DOHH2 (cell line): ENCODE data around the gene NEAT1.

Experiments used
- CTCF ChIP-seq: fragments of 200-600 bp; sonication (generic); IDR thresholded peaks from one replicate; pipeline ENCODE4 v1.5.1; 2014; ENCODE audit warnings: antibody characterized with exemption, mild to moderate bottlenecking, low read depth, low read length; ENCODE audit not compliant: poor library complexity, severe bottlenecking
- EZH2phosphoT487 ChIP-seq: fragments of 200-600 bp; sonication (generic); IDR thresholded peaks from 2 replicates; pipeline ENCODE4 v1.6.1; 2017; ENCODE audit warnings: borderline replicate concordance, mild to moderate bottlenecking, antibody characterized with exemption, low read length, moderate library complexity, mixed read lengths

DNA sequence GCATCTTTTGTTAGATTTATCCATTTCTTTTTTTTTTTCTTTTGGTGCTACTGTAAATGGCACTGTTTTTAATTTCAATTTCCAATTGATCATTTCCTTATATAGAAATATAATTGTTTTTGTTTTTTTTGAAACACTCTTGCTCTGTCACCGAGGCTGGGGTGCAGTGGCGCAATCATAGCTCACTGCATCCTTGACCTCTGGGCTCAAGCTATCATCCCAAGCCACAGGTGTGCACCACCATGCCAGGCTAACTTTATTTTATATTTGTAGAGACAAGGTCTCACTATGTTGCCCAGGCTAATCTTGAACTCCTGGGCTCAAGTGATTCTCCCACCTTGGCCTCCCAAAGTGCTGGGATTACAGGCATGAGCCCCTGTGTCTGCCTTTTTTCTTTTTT is 19.8 kb upstream of the NEAT1 start:
- TF ChIP-seq CTCF (no peak), EZH2phosphoT487 (no peak)
